ENCODE results near the gene VPS26C. TPM values are rescaled to one million over a fixed set of nuclear protein-coding genes. Genes with fewer than 3 reads are reported as not detected.

Gene VPS26C
- total and polyA plus RNA-seq, 2 of the 8 experiments (the other 6 are each of a cell fraction or from before 2014, with no cell fraction given): 43.5 to 71.6 TPM

DNA sequence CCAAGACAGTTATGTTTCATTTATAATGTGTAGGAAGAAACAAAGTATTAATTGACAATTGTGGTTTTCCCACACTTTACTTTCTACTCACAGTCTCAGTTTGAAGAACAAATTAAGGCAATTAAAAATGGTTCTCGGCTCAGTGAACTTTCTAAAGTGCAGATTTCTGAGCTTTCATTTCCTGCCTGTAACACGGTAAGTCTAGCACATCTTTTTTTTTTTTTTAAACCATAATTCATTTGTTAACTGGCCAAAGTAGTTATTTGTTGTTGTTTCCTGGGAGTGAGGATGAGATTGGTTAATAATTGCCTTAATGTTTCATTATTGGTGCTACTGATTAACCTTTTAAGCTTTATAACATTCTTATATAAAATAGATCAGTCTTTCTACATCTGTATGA, 75.1 kb downstream of the VPS26C start:
- Histone ChIP-seq H2BK120ac (replicated peaks; ENCODE audit: low read depth, low read length) (no peak overlapping the region), H3K9me3 (ENCODE audit: insufficient read depth in 2 of 2, low read depth in 1 of 2, low read length in 1 of 2) (no peaks in the 10 kb centered on the region), H3K9ac (replicated peaks in 1 of 4; ENCODE audit: extremely low read depth in 1 of 4, low read depth in 3 of 4, low read length in 3 of 4) (no peak overlapping the region), H2AK5ac (ENCODE audit: low read depth, low read length) (no peak overlapping the region), H3K14ac (ENCODE audit: insufficient read length) (no peak overlapping the region), H4K5ac (ENCODE audit: insufficient read length, low read depth, low read length) (no peak overlapping the region), H3K4me1 (replicated peaks in 1 of 4; ENCODE audit: control insufficient read depth in 3 of 4, insufficient read depth in 4 of 4, low read length in 3 of 4) (peaks cover 0 to 8% (median 0%) of the 10 kb centered on the region in 4 experiments; a peak in 3 of 7 replicates), H3K27me3 (replicated peaks in 1 of 4; ENCODE audit: control insufficient read depth in 3 of 4, extremely low read depth in 1 of 4, insufficient read depth in 3 of 4, low read length in 3 of 4) (no peaks in the 10 kb centered on the region), H2BK15ac (ENCODE audit: low read length) (no peak overlapping the region), H2AFZ (ENCODE audit: low read length) (no peak overlapping the region), H4K91ac (replicated peaks; ENCODE audit: insufficient read length, low read length) (no peak overlapping the region), H4K8ac (ENCODE audit: extremely low read depth, insufficient read depth, low read length) (no peak overlapping the region), H3K36me3 (ENCODE audit: control insufficient read depth in 2 of 4, insufficient read depth in 4 of 4, low read length in 3 of 4) (peaks cover 0 to 8% (median 0%) of the 10 kb centered on the region in 4 experiments; a peak in 3 of 8 replicates), H3K18ac (ENCODE audit: extremely low read depth, low read length) (no peak overlapping the region), H2BK12ac (ENCODE audit: low read depth, low read length) (no peak overlapping the region), H3K27ac (ENCODE audit: low read depth, low read length) (no peak overlapping the region), H3K23ac (ENCODE audit: insufficient read length) (no peak overlapping the region), H2BK20ac (ENCODE audit: low read length) (no peak overlapping the region), H3K56ac (replicated peaks; ENCODE audit: insufficient read length, low read depth, low read length) (no peak overlapping the region), H3K79me1 (ENCODE audit: low read depth, low read length) (no peaks in the 10 kb centered on the region), H3K4me3 (ENCODE audit: extremely low read depth in 1 of 4, insufficient read depth in 2 of 4, low read depth in 3 of 4, low read length in 4 of 4) (no peak overlapping the region), H3K23me2 (ENCODE audit: low read depth, low read length) (no peaks in the 10 kb centered on the region; the same call in 1 of the 2 replicates), H2BK5ac (ENCODE audit: low read depth, low read length) (no peak overlapping the region), H3K4me2 (ENCODE audit: insufficient read depth in 1 of 2, low read depth in 2 of 2, low read length in 2 of 2) (no peak overlapping the region), H3K4ac (replicated peaks; ENCODE audit: insufficient read length, low read depth, low read length) (no peak overlapping the region), H3K79me2 (ENCODE audit: control insufficient read depth in 1 of 2, insufficient read depth in 2 of 2, low read length in 2 of 2) (no peaks in the 10 kb centered on the region), H4K20me1 (replicated peaks in 1 of 2; ENCODE audit: control insufficient read depth in 1 of 2, insufficient read depth in 2 of 2, low read length in 2 of 2) (no peaks in the 10 kb centered on the region)
- TF ChIP-seq TAF1 (IDR thresholded peaks at IDR 0.05; ENCODE audit: low read depth, low read length) (no peak), TBP (IDR thresholded peaks at IDR 0.05; ENCODE audit: low read depth, low read length) (no peak)
- FAIRE-seq: no peak
- no peak for DNase-seq (ENCODE audit: low read depth in 1 of 2, low spot score in 2 of 2)
- CTCF ChIA-PET (ENCODE audit: partially characterized antibody): interaction anchor here (0.6 to 0.8 kb wide), 3 partner anchors 125 to 499 kb away, joined by 3 read pairs; no protein-coding TSS in a partner anchor
- WGBS, 2 experiments (ENCODE audit: extremely low coverage in 1 of 2, insufficient coverage in 1 of 2, insufficient read length in 1 of 2, insufficient replicate concordance in 2 of 2, low coverage in 1 of 2, low lambda C conversion rate in 2 of 2, missing lambda C conversion rate in 1 of 2): 86% methylated on average over 2 of the region's 2 CpGs; no CpG with 5 or more reads in 1 of the 2 experiments
- POLR2A ChIA-PET (ENCODE audit: partially characterized antibody): interaction anchor here (0.7 kb wide), 1 partner anchor 568 kb away, joined by 4 read pairs; no protein-coding TSS in a partner anchor
